Caco-2 (cell line): Measurements from ENCODE around the gene ACIN1. TPM values are rescaled to one million over a fixed set of nuclear protein-coding genes. Genes with fewer than 3 reads are reported as not detected.

Experiments
- BruUV-seq: library from RNA; stranded (reverse); fragments of 400-500 nt; replicated peaks from 2 replicates; lab custom pipeline; 2021; lab: Mats Ljungman, UMichigan
- CTCF ChIA-PET: fragments of 300-600 bp; sonication (Branson Sonifier 250); formaldehyde crosslinking; loops from one replicate; lab custom pipeline; 2022; ENCODE audit warnings: antibody characterized with exemption; lab: Charles Lee
- POLR2A ChIA-PET: fragments of 300-600 bp; sonication (Branson Sonifier 250); formaldehyde crosslinking; loops from one replicate; lab custom pipeline; 2022; ENCODE audit warnings: antibody characterized with exemption; lab: Charles Lee
- DNase-seq, 2 experiments: peaks; one replicate each; pipeline versions ENCODE4 v3.0.0 to v3.0.0-alpha.2; 2020 to 2022
- H3K27me3 ChIP-seq: replicated peaks from 2 replicates; pipeline ENCODE4 v1.6.0; 2011; ENCODE audit warnings: low read length; ENCODE audit not compliant: control insufficient read depth, insufficient read depth
- H3K36me3 ChIP-seq: 2 replicates; pipeline ENCODE4 v1.5.1; 2011; ENCODE audit warnings: low read length; ENCODE audit not compliant: control insufficient read depth, insufficient read depth
- H3K4me1 ChIP-seq: fragments of 250-450 bp; sonication (Bioruptor Pico); 2 replicates; pipeline ENCODE4 v1.5.1; 2020; ENCODE audit warnings: mild to moderate bottlenecking
- H3K4me3 ChIP-seq: 2 replicates; pipeline ENCODE4 v1.5.1; 2011; ENCODE audit warnings: low read depth, mild to moderate bottlenecking, control low read depth, low read length
- H3K9me3 ChIP-seq: fragments of 250-450 bp; sonication (Bioruptor Pico); 2 replicates; pipeline ENCODE4 v1.5.1; 2020; ENCODE audit warnings: mild to moderate bottlenecking, moderate library complexity
- H3K27ac Mint-ChIP-seq: one replicate; pipeline ENCODE4 v1.8.0; 2022; ENCODE audit warnings: mixed read lengths; ENCODE audit not compliant: unreplicated experiment
- H3K27me3 Mint-ChIP-seq: one replicate; pipeline ENCODE4 v1.8.0; 2022; ENCODE audit warnings: mixed read lengths; ENCODE audit not compliant: insufficient read depth, unreplicated experiment
- H3K36me3 Mint-ChIP-seq: one replicate; pipeline ENCODE4 v1.8.0; 2022; ENCODE audit warnings: mild to moderate bottlenecking, mixed read lengths; ENCODE audit not compliant: insufficient read depth, unreplicated experiment
- H3K4me1 Mint-ChIP-seq: one replicate; pipeline ENCODE4 v1.8.0; 2022; ENCODE audit warnings: low read depth, mixed read lengths; ENCODE audit not compliant: unreplicated experiment
- H3K4me3 Mint-ChIP-seq: one replicate; pipeline ENCODE4 v1.8.0; 2022; ENCODE audit warnings: mild to moderate bottlenecking, moderate library complexity, mixed read lengths; ENCODE audit not compliant: unreplicated experiment
- H3K9me3 Mint-ChIP-seq: one replicate; pipeline ENCODE4 v1.8.0; 2022; ENCODE audit warnings: mixed read lengths; ENCODE audit not compliant: unreplicated experiment
- intact Hi-C: fragments of 100-400 bp; cut with micrococcal nuclease; formaldehyde crosslinking; loops from one replicate; pipeline ENCODE4 v1.10.0; 2022; ENCODE audit not compliant: unreplicated experiment
- total RNA-seq: library from RNA; stranded (reverse); gene quantifications from 2 replicates; pipeline ENCODE4 v1.2.3, GENCODE V29; 2022
- TF ChIP-seq, protein P1 (sequence below), 2 experiments: fragments of 200-600 bp in 1 of 2; IDR thresholded peaks; 1 replicate in 1 of 2; 2 replicates in 1 of 2; pipeline versions ENCODE4 v1.5.1 to v1.8.0; 2011 to 2022; ENCODE audit warnings: antibody characterized with exemption in 1 of 2, control low read depth in 1 of 2, inconsistent platforms in 1 of 2, low read depth in 1 of 2, low read length in 1 of 2, mild to moderate bottlenecking in 1 of 2, moderate library complexity in 1 of 2; ENCODE audit not compliant: insufficient read depth in 1 of 2, severe bottlenecking in 1 of 2, unreplicated experiment in 1 of 2

ACIN1 gene
- total RNA-seq, 1 experiment from 2014 or later: 193 TPM

DNA sequence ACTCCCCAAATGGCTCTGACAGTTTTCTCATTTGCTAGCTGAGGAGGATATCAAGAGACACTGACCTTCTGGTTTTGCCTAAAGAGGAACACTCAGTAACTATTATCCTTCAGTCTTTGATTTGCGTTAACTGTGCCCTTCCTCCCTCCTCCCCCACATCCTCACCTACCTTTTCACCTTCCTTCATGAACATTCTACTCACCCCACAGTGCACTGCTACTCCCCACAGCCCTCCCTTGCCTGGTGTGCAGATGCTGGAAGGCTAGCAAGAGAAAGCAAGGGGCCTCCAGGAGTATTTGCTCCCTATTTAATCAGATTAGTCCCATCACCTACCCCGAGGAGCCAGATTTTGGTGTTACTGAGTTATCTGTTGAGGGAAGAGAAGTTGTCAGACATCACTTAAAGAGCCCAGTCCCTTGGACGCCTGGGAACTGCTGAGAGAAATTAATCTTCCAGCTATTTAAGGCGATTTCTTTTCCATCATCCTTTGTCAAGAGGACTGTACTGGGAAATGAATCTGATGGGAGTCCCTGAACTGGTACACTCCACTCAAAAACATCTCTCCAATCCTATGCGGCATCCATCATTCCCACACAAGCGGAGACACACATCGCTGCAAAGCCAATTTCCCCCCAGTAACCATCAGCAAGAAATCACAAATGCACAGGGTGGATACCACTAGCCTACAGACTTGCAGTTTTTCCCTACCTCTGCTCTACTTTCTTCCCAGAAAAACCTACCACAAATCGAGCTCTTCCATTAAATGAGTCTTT lies 71.7 kb downstream of the ACIN1 start:
- H3K36me3 Mint-ChIP-seq: peaks cover 37% of the 10 kb centered on the region
- no peaks in the 10 kb centered on the region for H3K27me3 Mint-ChIP-seq
- H3K27ac Mint-ChIP-seq: peak overlapping the region; percentile 22
- no peaks in the 10 kb centered on the region for H3K27me3 ChIP-seq
- CTCF ChIA-PET: interaction anchor here (1.7 kb wide), 1 partner anchor 28 kb away, joined by 4 read pairs; no protein-coding TSS in a partner anchor
- BruUV-seq: no TSS peak
- POLR2A ChIA-PET: interaction anchor here (0.6 kb wide), 2 partner anchors 75 to 201 kb away, joined by 4 read pairs; no protein-coding TSS in a partner anchor
- H3K4me3 Mint-ChIP-seq: no peak overlapping the region
- peaks cover 14% of the 10 kb centered on the region for H3K4me1 Mint-ChIP-seq
- no peaks in the 10 kb centered on the region for H3K9me3 ChIP-seq
- DNase-seq: no peak
- H3K4me3 ChIP-seq: no peak overlapping the region
- intact Hi-C loops: no loop called here
- no peaks in the 10 kb centered on the region for H3K36me3 ChIP-seq
- no peaks in the 10 kb centered on the region for H3K9me3 Mint-ChIP-seq
- TF ChIP-seq, protein P1, sequence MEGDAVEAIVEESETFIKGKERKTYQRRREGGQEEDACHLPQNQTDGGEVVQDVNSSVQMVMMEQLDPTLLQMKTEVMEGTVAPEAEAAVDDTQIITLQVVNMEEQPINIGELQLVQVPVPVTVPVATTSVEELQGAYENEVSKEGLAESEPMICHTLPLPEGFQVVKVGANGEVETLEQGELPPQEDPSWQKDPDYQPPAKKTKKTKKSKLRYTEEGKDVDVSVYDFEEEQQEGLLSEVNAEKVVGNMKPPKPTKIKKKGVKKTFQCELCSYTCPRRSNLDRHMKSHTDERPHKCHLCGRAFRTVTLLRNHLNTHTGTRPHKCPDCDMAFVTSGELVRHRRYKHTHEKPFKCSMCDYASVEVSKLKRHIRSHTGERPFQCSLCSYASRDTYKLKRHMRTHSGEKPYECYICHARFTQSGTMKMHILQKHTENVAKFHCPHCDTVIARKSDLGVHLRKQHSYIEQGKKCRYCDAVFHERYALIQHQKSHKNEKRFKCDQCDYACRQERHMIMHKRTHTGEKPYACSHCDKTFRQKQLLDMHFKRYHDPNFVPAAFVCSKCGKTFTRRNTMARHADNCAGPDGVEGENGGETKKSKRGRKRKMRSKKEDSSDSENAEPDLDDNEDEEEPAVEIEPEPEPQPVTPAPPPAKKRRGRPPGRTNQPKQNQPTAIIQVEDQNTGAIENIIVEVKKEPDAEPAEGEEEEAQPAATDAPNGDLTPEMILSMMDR (IDR thresholded peaks at IDR 0.05; ENCODE audit: insufficient read depth in 1 of 2, low read depth in 1 of 2, low read length in 1 of 2, severe bottlenecking in 1 of 2, unreplicated experiment in 1 of 2): no peak
- peaks cover 16% of the 10 kb centered on the region for H3K4me1 ChIP-seq

DNA sequence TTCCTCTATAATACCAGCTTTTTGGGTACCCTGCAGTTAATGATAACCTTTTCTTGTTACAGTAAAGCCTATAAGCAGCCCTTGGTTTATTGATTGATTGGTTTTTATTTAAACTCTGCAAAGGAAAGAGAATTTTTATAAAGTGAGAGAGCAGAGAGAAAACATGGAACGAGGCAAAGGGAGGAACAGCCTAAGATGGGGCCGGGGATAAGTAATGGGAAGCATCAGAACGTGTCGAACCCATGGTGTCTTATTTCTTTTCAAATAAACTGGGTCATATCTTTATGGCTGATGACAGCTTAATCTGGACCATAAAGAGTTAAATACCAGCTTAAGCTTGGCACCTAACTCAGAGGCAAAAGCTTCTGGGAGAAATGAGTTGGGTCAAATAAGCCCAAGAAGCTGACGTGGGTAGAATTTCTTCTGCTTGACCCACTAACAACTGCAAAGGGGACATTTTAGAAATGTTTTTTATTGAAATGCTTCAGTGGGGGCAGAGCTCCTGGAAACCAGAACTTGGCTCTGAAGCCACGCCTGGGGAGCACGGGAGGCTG lies 73.0 kb downstream of the ACIN1 start:
- Mint-ChIP-seq H3K4me1 (peaks cover 14% of the 10 kb centered on the region), H3K9me3 (no peaks in the 10 kb centered on the region), H3K27me3 (no peaks in the 10 kb centered on the region), H3K36me3 (peaks cover 28% of the 10 kb centered on the region), H3K4me3 (no peak overlapping the region), H3K27ac (no peak overlapping the region)
- Histone ChIP-seq H3K4me1 (peaks cover 16% of the 10 kb centered on the region), H3K36me3 (no peaks in the 10 kb centered on the region), H3K27me3 (no peaks in the 10 kb centered on the region), H3K4me3 (no peak overlapping the region), H3K9me3 (no peaks in the 10 kb centered on the region)
- DNase-seq: no peak
- intact Hi-C loops: no loop called here
- TF ChIP-seq, protein P1 (IDR thresholded peaks at IDR 0.05; ENCODE audit: insufficient read depth in 1 of 2, low read depth in 1 of 2, low read length in 1 of 2, severe bottlenecking in 1 of 2, unreplicated experiment in 1 of 2): no peak
- POLR2A ChIA-PET: no interaction called here
- CTCF ChIA-PET: no interaction called here
- BruUV-seq: no TSS peak

DNA sequence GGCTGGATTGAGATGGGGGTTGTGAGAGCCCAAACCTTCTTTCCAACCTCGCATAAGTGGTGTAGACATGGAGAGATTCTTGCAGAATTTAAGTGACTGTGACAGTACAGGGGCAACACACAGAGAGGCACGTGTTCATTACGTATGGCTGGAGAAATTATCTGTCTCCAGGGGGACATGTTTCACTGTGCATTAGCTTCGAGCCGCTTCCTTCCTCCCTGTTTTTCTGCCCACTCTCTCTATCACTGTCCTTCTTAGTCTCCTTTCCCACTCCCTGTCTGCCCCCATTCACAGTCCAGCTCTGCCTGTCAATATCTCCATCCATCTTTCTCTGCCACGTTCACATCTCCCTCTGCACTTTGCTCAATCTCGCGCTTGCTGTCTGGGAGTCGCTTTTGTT lies 73.5 kb downstream of the ACIN1 start:
- no peak overlapping the region for H3K27ac Mint-ChIP-seq
- H3K4me1 Mint-ChIP-seq: peaks cover 14% of the 10 kb centered on the region
- H3K36me3 Mint-ChIP-seq: peaks cover 23% of the 10 kb centered on the region
- Histone ChIP-seq H3K4me1 (peaks cover 16% of the 10 kb centered on the region), H3K27me3 (no peaks in the 10 kb centered on the region), H3K36me3 (no peaks in the 10 kb centered on the region), H3K4me3 (no peak overlapping the region), H3K9me3 (no peaks in the 10 kb centered on the region)
- no peaks in the 10 kb centered on the region for H3K27me3 Mint-ChIP-seq
- no TSS peak for BruUV-seq
- intact Hi-C loops: no loop called here
- DNase-seq: no peak
- ChIA-PET CTCF (no interaction called here), POLR2A (no interaction called here)
- TF ChIP-seq, protein P1 (IDR thresholded peaks at IDR 0.05; ENCODE audit: insufficient read depth in 1 of 2, low read depth in 1 of 2, low read length in 1 of 2, severe bottlenecking in 1 of 2, unreplicated experiment in 1 of 2): no peak
- no peaks in the 10 kb centered on the region for H3K9me3 Mint-ChIP-seq
- no peak overlapping the region for H3K4me3 Mint-ChIP-seq
